ENCODE data around the gene VAMP1. TPM values are rescaled to one million over a fixed set of nuclear protein-coding genes. Genes with fewer than 3 reads are reported as not detected.
"Not testable (repeated sequence)": the region's sequence is repeated elsewhere in the genome, so short reads cannot be mapped to it uniquely, and the experiment has no call there.

Gene VAMP1
- total and polyA plus RNA-seq, 8 donors = 1.7 to 7.5 (median 2.7) TPM

GRCh38 chr12:6492838-6493496, 22.5 kb upstream of the VAMP1 start, which contains the start of gene MRPL51:
Gene MRPL51, minus strand, starts transcription at chr12:6493262. Its CDS starts 126 bp downstream, at chr12:6493136.
- intact Hi-C loops (cut with DNase I) = no loop called here
- WGBS, 2 donors = 0 to 1% methylated on average over 39 of the region's 39 CpGs
- Histone ChIP-seq H3K4me3 (peak within 1 kb of the TSS; percentile 58 to 85 (median 76)), H3K4me1 (peaks cover 7 to 16% (median 15%) of the 10 kb centered on the region in 3 donors), H3K27ac (peak within 1 kb of the TSS; percentile 76 to 94 (median 86)), H3K27me3 (no peaks in the 10 kb centered on the region), H3K9me3 (no peaks in the 10 kb centered on the region), H3K36me3 (no peaks in the 10 kb centered on the region)
- TF ChIP-seq CTCF (IDR thresholded peaks at IDR 0.05) = no peak
- DNase-seq (peak; percentile 94 to 99 (median 98)), FAIRE-seq (peak; percentile 17), ATAC-seq (peak; percentile 95 to 98 (median 98))

GRCh38 chr12:6490673-6491072, 20.2 kb upstream of the VAMP1 start:
- H3K27ac ChIP-seq; H3K9me3 ChIP-seq; DNase-seq; H3K4me3 ChIP-seq; H3K27me3 ChIP-seq; FAIRE-seq; intact Hi-C loops (cut with DNase I); ATAC-seq; H3K36me3 ChIP-seq: not testable (repeated sequence)
- peaks cover 7 to 16% (median 15%) of the 10 kb centered on the region in 3 donors for H3K4me1 ChIP-seq
- 94 to 100% methylated on average over 1 of the region's 1 CpG for WGBS, 2 donors

GRCh38 chr12:6489449-6489848, 19.0 kb upstream of the VAMP1 start:
- TF ChIP-seq CTCF (IDR thresholded peaks at IDR 0.05) = no peak
- Histone ChIP-seq H3K36me3 (no peaks in the 10 kb centered on the region), H3K27ac (no peak overlapping the region), H3K9me3 (no peaks in the 10 kb centered on the region), H3K27me3 (no peaks in the 10 kb centered on the region), H3K4me3 (no peak overlapping the region), H3K4me1 (peaks cover 0 to 8% (median 2%) of the 10 kb centered on the region in 3 donors)
- no peak for DNase-seq
- FAIRE-seq = no peak
- no peak for ATAC-seq
- intact Hi-C loops (cut with DNase I) = no loop called here
- whole genome bisulfite sequencing, 2 donors = 61 to 69% methylated on average over 4 of the region's 4 CpGs

- H3K9me3 ChIP-seq = no peaks in the 10 kb centered on the region
- no peak overlapping the region for H3K27ac ChIP-seq
- 85% methylated on average over 1 of the region's 1 CpG for WGBS, 2 donors
- peaks cover 0 to 6% (median 0%) of the 10 kb centered on the region in 3 donors for H3K4me1 ChIP-seq
- intact Hi-C loops (cut with DNase I) = no loop called here
- no peaks in the 10 kb centered on the region for H3K27me3 ChIP-seq
- no peak for ATAC-seq
- DNase-seq = no peak
- FAIRE-seq = no peak
- TF ChIP-seq CTCF (IDR thresholded peaks at IDR 0.05) = no peak
- no peaks in the 10 kb centered on the region for H3K36me3 ChIP-seq
- H3K4me3 ChIP-seq = no peak overlapping the region
Measured at GRCh38 chr12:6488240-6488639, 17.8 kb upstream of the VAMP1 start.

- Histone ChIP-seq H3K4me3 (no peak overlapping the region), H3K4me1 (no peaks in the 10 kb centered on the region), H3K9me3 (no peaks in the 10 kb centered on the region), H3K36me3 (no peaks in the 10 kb centered on the region), H3K27me3 (no peaks in the 10 kb centered on the region), H3K27ac (no peak overlapping the region)
- no peak for TF ChIP-seq CTCF (IDR thresholded peaks at IDR 0.05)
- intact Hi-C loops (cut with DNase I) = no loop called here
- DNase-seq (no peak), ATAC-seq (no peak), FAIRE-seq (no peak)
- WGBS, 2 donors = 73 to 83% methylated on average over 20 of the region's 20 CpGs
Measured at GRCh38 chr12:6478416-6478815, 7.9 kb upstream of the VAMP1 start.

- DNase-seq; H3K36me3 ChIP-seq; ATAC-seq; H3K4me3 ChIP-seq; H3K27me3 ChIP-seq; H3K9me3 ChIP-seq; H3K27ac ChIP-seq; H3K4me1 ChIP-seq; FAIRE-seq; intact Hi-C loops (cut with DNase I): not testable (repeated sequence)
- 84 to 91% methylated on average over 37 of the region's 37 CpGs for WGBS, 2 donors
Measured at GRCh38 chr12:6477601-6478377, 7.3 kb upstream of the VAMP1 start.

Data from pancreas (tissue), 10 donors.